ENCODE results near the gene TMEM11. TPM values are rescaled to one million over a fixed set of nuclear protein-coding genes. Genes with fewer than 3 reads are reported as not detected.
A peak's percentile ranks its signal among the peaks of the same experiment; 100 is the strongest.

The TMEM11 gene, protein sequence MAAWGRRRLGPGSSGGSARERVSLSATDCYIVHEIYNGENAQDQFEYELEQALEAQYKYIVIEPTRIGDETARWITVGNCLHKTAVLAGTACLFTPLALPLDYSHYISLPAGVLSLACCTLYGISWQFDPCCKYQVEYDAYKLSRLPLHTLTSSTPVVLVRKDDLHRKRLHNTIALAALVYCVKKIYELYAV
- total RNA-seq: 31.3 and 31.6 TPM in 2 replicates
- long read RNA-seq, transcript TMEM11-202 (3 exons, 1,246 nt): minor isoform, 11 of 33 reads
- long read RNA-seq, transcript TMEM11-201 (2 exons, 2,095 nt): major isoform, 18 of 33 reads
- long read RNA-seq, partial matches to known transcripts: 0 of 33 reads
- long read RNA-seq, other reads (novel, unspliced or antisense): 3 of 33 reads

DNA sequence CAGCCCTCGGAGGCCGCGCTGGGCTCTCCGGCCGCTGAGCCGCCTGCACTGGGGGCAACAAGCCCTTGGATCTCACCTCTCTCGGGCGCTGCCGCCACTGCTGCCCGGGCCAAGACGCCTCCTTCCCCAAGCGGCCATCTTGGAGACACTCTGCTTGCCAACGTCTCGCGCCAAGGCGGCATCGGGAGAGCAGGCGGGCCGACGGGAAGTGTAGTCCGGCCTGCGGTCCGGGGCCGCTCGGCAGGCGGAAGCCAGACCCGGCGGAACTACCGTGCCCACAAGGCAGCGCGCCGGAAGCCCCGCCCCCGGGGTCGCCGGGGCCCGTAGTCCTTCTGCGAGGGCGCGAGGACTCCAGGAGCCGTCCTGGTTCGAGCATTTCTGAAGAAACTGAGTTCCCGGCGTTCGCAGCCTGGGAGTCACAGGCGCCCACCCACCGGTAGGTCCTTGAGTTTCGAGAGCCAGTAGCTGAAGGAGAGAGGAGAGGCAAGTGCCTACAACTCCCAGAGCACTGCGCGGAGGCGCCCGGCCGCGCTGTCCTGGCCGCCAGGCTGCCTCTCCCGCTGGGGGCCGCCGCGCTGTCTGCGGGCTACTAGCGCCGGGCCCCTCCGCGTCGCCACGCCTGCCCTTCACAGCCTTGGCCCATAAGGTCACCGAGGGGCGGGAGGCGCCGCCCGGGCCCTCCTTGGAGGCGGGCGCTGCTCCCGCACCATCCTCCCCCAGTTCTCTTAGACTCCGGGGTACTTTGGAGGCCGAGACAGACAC lies at the start of gene TMEM11:
Gene TMEM11, minus strand, starts transcription at position 147 of the 762 bp plus-strand sequence. Its CDS starts 9 bp downstream, at position 138.
- peak within 1 kb of the TSS; percentile 98 for H3K27ac Mint-ChIP-seq (ENCODE audit: unreplicated experiment)
- H3K4me3 Mint-ChIP-seq: peak within 1 kb of the TSS; percentile 91
- H3K36me3 Mint-ChIP-seq (ENCODE audit: low read depth): no peaks in the 10 kb centered on the region
- peaks cover 48% of the 10 kb centered on the region for H3K4me1 Mint-ChIP-seq
- no peaks in the 10 kb centered on the region for H3K27me3 Mint-ChIP-seq (ENCODE audit: low read depth)
- no peaks in the 10 kb centered on the region for H3K9me3 Mint-ChIP-seq
- TF ChIP-seq, protein P1, sequence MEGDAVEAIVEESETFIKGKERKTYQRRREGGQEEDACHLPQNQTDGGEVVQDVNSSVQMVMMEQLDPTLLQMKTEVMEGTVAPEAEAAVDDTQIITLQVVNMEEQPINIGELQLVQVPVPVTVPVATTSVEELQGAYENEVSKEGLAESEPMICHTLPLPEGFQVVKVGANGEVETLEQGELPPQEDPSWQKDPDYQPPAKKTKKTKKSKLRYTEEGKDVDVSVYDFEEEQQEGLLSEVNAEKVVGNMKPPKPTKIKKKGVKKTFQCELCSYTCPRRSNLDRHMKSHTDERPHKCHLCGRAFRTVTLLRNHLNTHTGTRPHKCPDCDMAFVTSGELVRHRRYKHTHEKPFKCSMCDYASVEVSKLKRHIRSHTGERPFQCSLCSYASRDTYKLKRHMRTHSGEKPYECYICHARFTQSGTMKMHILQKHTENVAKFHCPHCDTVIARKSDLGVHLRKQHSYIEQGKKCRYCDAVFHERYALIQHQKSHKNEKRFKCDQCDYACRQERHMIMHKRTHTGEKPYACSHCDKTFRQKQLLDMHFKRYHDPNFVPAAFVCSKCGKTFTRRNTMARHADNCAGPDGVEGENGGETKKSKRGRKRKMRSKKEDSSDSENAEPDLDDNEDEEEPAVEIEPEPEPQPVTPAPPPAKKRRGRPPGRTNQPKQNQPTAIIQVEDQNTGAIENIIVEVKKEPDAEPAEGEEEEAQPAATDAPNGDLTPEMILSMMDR (conservative IDR thresholded peaks at IDR 0.05): peak; percentile 26
- peak; percentile 90 for DNase-seq (ENCODE audit: low read depth, low spot score)

DNA sequence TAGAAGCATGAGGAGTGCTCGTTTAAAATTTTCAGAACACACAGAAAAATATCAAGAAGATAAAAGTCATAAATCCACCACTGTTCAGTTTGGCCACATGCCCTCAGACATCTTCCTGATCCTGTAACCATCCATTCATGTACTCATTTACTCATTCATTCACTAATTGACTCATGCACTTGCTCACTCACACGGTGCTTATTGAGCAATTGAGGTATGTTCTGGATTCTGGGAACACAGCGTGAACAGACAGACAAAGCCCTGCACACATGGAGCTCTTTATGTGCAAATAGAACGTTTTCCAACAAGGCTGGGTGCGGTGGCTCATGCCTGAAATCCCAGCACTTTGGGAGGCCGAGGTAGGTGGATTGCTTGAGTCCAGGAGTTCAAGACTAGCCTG lies 49.4 kb upstream of the TMEM11 start:
- Mint-ChIP-seq H3K27ac (ENCODE audit: unreplicated experiment) (no peak overlapping the region), H3K4me3 (no peak overlapping the region)
- no peak for DNase-seq (ENCODE audit: low read depth, low spot score)

DNA sequence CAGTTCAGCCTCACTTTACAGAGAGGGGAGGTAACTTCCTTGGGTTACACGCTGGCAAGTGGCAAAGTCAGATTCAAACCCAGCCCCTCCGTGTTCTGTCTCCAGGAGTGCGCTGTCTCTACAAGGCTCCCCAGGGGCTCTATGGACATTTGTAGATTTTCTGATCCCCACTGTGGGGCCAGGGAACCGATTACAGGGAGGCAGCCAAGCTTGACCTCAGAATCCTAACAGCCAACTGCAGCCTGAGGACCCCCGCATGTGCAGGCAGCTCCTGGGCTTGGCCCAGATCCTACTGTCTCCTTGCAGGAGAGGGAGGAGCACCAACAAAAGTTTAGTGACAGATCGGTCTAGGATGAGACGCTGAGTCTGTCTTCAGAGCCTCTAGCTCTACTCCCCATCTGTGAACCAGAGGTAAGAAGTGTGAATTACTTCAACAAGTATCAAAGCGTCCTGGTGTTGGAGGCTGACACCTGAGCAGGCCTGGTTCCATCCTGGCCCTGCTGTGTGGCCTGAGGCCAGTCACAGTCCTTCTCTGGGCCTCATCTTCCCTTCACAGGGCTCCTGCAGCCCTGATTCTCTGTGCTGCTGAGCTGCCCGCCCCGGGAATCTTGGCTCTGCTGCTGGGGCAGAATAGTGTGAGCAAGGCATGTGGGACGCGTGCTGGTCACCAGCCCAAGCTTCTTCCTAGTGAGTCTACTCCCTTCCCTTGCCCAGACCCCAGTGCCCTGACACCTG lies 48.5 kb upstream of the TMEM11 start:
- Mint-ChIP-seq H3K27me3 (ENCODE audit: low read depth) (no peaks in the 10 kb centered on the region), H3K36me3 (ENCODE audit: low read depth) (no peaks in the 10 kb centered on the region), H3K4me3 (no peak overlapping the region), H3K9me3 (no peaks in the 10 kb centered on the region), H3K4me1 (no peaks in the 10 kb centered on the region), H3K27ac (ENCODE audit: unreplicated experiment) (no peak overlapping the region)
- DNase-seq (ENCODE audit: low read depth, low spot score): no peak
- TF ChIP-seq, protein P1 (conservative IDR thresholded peaks at IDR 0.05): no peak

More for the DNA sequence above, 49.4 kb upstream of the TMEM11 start:
- Mint-ChIP-seq H3K27me3 (ENCODE audit: low read depth) (no peaks in the 10 kb centered on the region), H3K9me3 (no peaks in the 10 kb centered on the region), H3K4me1 (no peaks in the 10 kb centered on the region), H3K36me3 (ENCODE audit: low read depth) (no peaks in the 10 kb centered on the region)
- TF ChIP-seq, protein P1 (conservative IDR thresholded peaks at IDR 0.05): no peak

DNA sequence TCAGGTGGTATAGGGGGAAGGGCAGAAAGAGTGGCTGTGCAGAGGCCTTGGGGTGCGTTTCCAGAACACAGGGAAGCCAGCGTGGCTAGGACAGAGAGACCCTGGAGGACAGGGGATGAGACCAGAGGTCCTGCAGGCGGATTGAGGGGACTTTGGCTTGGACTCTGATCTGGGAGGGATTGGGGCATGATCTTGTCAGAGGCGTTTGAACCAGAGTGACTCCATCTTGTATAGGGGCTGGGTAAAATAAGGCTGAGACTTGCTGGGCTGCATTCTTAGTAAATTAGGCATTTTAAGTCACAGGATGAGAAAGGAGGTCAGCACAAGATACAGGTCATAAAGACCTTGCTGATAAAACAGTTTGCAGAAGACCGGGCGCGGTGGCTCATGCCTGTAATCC lies 44.6 kb upstream of the TMEM11 start:
- H3K9me3 Mint-ChIP-seq: no peaks in the 10 kb centered on the region
- no peak overlapping the region for H3K27ac Mint-ChIP-seq (ENCODE audit: unreplicated experiment)

More for the DNA sequence above, 44.6 kb upstream of the TMEM11 start:
- H3K4me1 Mint-ChIP-seq: peaks cover under 1% of the 10 kb centered on the region
- no peak overlapping the region for H3K4me3 Mint-ChIP-seq
- DNase-seq (ENCODE audit: low read depth, low spot score): no peak
- TF ChIP-seq, protein P1 (conservative IDR thresholded peaks at IDR 0.05): no peak
- no peaks in the 10 kb centered on the region for H3K36me3 Mint-ChIP-seq (ENCODE audit: low read depth)
- H3K27me3 Mint-ChIP-seq (ENCODE audit: low read depth): peaks cover 2% of the 10 kb centered on the region
